ENCODE data around the gene UBQLN1.

Gene UBQLN1

DNA sequence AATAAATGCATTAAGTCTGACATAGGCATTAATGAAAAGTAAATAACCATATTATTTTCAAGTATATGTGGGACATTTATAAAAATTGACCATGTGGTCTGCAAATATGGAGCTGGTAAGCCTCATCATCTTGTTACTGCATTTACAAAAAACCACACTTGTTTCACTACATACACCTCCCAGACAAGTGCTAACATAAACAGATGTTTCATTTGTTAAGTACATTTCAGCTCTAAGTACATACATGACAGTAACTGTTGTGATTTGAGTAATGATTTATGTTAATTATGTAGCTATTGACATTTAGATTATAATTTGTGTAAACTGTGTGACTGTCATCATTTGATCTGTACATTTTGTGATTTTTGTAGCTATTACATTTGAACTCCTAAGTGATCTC, 70.9 kb downstream of the UBQLN1 start:
- TF ChIP-seq, protein P1, sequence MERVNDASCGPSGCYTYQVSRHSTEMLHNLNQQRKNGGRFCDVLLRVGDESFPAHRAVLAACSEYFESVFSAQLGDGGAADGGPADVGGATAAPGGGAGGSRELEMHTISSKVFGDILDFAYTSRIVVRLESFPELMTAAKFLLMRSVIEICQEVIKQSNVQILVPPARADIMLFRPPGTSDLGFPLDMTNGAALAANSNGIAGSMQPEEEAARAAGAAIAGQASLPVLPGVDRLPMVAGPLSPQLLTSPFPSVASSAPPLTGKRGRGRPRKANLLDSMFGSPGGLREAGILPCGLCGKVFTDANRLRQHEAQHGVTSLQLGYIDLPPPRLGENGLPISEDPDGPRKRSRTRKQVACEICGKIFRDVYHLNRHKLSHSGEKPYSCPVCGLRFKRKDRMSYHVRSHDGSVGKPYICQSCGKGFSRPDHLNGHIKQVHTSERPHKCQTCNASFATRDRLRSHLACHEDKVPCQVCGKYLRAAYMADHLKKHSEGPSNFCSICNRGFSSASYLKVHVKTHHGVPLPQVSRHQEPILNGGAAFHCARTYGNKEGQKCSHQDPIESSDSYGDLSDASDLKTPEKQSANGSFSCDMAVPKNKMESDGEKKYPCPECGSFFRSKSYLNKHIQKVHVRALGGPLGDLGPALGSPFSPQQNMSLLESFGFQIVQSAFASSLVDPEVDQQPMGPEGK (CRISPR knock-in tag; IDR thresholded peaks at IDR 0.05; ENCODE audit: borderline replicate concordance), result no peak
- TF ChIP-seq OSR1 (CRISPR knock-in tag; IDR thresholded peaks at IDR 0.05) (no peak), ZFP30 (CRISPR knock-in tag; IDR thresholded peaks at IDR 0.05) (no peak), ESRRG (CRISPR knock-in tag; IDR thresholded peaks at IDR 0.05) (no peak), ISL1 (CRISPR knock-in tag; IDR thresholded peaks at IDR 0.05) (no peak), ZC3H10 (CRISPR knock-in tag; IDR thresholded peaks at IDR 0.05) (no peak), GLIS3 (CRISPR knock-in tag; IDR thresholded peaks at IDR 0.05) (no peak), TCF4 (CRISPR knock-in tag; IDR thresholded peaks at IDR 0.05; ENCODE audit: borderline replicate concordance) (no peak), TOX (CRISPR knock-in tag; IDR thresholded peaks at IDR 0.05; ENCODE audit: borderline replicate concordance) (no peak)
- TF ChIP-seq, protein P2, sequence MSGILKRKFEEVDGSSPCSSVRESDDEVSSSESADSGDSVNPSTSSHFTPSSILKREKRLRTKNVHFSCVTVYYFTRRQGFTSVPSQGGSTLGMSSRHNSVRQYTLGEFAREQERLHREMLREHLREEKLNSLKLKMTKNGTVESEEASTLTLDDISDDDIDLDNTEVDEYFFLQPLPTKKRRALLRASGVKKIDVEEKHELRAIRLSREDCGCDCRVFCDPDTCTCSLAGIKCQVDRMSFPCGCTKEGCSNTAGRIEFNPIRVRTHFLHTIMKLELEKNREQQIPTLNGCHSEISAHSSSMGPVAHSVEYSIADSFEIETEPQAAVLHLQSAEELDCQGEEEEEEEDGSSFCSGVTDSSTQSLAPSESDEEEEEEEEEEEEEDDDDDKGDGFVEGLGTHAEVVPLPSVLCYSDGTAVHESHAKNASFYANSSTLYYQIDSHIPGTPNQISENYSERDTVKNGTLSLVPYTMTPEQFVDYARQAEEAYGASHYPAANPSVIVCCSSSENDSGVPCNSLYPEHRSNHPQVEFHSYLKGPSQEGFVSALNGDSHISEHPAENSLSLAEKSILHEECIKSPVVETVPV (CRISPR knock-in tag; IDR thresholded peaks at IDR 0.05), result no peak
- no peak for ATAC-seq

DNA sequence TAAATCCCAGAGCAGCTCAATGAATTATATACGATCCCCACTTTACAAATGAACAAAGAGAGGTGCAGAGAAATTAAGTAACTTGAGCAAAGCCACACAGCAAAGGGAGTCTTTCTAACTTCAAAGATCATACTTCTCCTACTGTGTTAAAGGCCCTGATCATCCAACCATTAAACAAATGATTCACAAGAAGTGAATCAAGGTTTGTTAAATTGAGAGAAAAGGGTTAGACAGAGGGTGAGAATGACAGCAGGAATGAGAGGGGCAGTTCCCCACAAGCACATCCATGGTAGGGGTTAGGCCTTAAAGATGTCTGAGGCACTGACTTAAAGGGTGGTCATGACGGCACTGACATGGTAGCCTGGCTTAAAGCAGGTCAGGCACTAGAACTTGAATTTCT, 74.1 kb downstream of the UBQLN1 start:
- TF ChIP-seq SNAI2 (CRISPR knock-in tag; IDR thresholded peaks at IDR 0.05) (no peak), ESRRG (CRISPR knock-in tag; IDR thresholded peaks at IDR 0.05) (no peak), PPARA (CRISPR knock-in tag; IDR thresholded peaks at IDR 0.05; ENCODE audit: borderline replicate concordance) (no peak), BACH2 (CRISPR knock-in tag; IDR thresholded peaks at IDR 0.05; ENCODE audit: borderline replicate concordance) (no peak), ARNTL (CRISPR knock-in tag; IDR thresholded peaks at IDR 0.05; ENCODE audit: borderline replicate concordance, low read depth) (no peak), ZNF565 (CRISPR knock-in tag; conservative IDR thresholded peaks at IDR 0.05; ENCODE audit: low read depth) (no peak), ZC3H10 (CRISPR knock-in tag; IDR thresholded peaks at IDR 0.05) (no peak), RARB (CRISPR knock-in tag; IDR thresholded peaks at IDR 0.05) (no peak), ZNF70 (CRISPR knock-in tag; IDR thresholded peaks at IDR 0.05) (no peak), ISL1 (CRISPR knock-in tag; IDR thresholded peaks at IDR 0.05) (no peak), OSR1 (CRISPR knock-in tag; IDR thresholded peaks at IDR 0.05) (no peak), TOX (CRISPR knock-in tag; IDR thresholded peaks at IDR 0.05; ENCODE audit: borderline replicate concordance) (no peak), GLIS3 (CRISPR knock-in tag; IDR thresholded peaks at IDR 0.05) (no peak)
- TF ChIP-seq, protein P2 (CRISPR knock-in tag; IDR thresholded peaks at IDR 0.05), result no peak
- TF ChIP-seq, protein P1 (CRISPR knock-in tag; IDR thresholded peaks at IDR 0.05; ENCODE audit: borderline replicate concordance), result no peak
- TF ChIP-seq, protein P3, sequence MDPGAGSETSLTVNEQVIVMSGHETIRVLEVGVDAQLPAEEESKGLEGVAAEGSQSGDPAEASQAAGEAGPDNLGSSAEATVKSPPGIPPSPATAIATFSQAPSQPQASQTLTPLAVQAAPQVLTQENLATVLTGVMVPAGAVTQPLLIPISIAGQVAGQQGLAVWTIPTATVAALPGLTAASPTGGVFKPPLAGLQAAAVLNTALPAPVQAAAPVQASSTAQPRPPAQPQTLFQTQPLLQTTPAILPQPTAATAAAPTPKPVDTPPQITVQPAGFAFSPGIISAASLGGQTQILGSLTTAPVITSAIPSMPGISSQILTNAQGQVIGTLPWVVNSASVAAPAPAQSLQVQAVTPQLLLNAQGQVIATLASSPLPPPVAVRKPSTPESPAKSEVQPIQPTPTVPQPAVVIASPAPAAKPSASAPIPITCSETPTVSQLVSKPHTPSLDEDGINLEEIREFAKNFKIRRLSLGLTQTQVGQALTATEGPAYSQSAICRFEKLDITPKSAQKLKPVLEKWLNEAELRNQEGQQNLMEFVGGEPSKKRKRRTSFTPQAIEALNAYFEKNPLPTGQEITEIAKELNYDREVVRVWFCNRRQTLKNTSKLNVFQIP (CRISPR knock-in tag; IDR thresholded peaks at IDR 0.05; ENCODE audit: borderline replicate concordance, low read depth), result no peak
- TF ChIP-seq, protein P4, sequence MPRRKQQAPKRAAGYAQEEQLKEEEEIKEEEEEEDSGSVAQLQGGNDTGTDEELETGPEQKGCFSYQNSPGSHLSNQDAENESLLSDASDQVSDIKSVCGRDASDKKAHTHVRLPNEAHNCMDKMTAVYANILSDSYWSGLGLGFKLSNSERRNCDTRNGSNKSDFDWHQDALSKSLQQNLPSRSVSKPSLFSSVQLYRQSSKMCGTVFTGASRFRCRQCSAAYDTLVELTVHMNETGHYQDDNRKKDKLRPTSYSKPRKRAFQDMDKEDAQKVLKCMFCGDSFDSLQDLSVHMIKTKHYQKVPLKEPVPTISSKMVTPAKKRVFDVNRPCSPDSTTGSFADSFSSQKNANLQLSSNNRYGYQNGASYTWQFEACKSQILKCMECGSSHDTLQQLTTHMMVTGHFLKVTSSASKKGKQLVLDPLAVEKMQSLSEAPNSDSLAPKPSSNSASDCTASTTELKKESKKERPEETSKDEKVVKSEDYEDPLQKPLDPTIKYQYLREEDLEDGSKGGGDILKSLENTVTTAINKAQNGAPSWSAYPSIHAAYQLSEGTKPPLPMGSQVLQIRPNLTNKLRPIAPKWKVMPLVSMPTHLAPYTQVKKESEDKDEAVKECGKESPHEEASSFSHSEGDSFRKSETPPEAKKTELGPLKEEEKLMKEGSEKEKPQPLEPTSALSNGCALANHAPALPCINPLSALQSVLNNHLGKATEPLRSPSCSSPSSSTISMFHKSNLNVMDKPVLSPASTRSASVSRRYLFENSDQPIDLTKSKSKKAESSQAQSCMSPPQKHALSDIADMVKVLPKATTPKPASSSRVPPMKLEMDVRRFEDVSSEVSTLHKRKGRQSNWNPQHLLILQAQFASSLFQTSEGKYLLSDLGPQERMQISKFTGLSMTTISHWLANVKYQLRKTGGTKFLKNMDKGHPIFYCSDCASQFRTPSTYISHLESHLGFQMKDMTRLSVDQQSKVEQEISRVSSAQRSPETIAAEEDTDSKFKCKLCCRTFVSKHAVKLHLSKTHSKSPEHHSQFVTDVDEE (CRISPR knock-in tag; IDR thresholded peaks at IDR 0.05), result no peak
- no peak for ATAC-seq
